Activated naive CD8-positive, alpha-beta T cell treated with anti-CD3 and anti-CD28 coated beads for 36 hours (primary cell): Measurements from ENCODE around the gene PPP2R5C. TPM values are rescaled to one million over a fixed set of nuclear protein-coding genes. Genes with fewer than 3 reads are reported as not detected.

Source experiments
- DNase-seq: peaks from one replicate; pipeline ENCODE4 v3.0.0; 2021
- H3K27ac Mint-ChIP-seq: one replicate; pipeline ENCODE4 v1.8.0; 2022; ENCODE audit warnings: mild to moderate bottlenecking, moderate library complexity, mixed read lengths
- H3K27me3 Mint-ChIP-seq: one replicate; pipeline ENCODE4 v1.8.0; 2022; ENCODE audit warnings: mild to moderate bottlenecking, mixed read lengths
- H3K36me3 Mint-ChIP-seq: one replicate; pipeline ENCODE4 v1.8.0; 2021; ENCODE audit warnings: mild to moderate bottlenecking, mixed read lengths
- H3K4me1 Mint-ChIP-seq: one replicate; pipeline ENCODE4 v1.8.0; 2021; ENCODE audit warnings: mixed read lengths
- H3K4me3 Mint-ChIP-seq: one replicate; pipeline ENCODE4 v1.8.0; 2022; ENCODE audit warnings: mild to moderate bottlenecking, moderate library complexity, mixed read lengths
- H3K9me3 Mint-ChIP-seq: one replicate; pipeline ENCODE4 v1.8.0; 2022; ENCODE audit warnings: mixed read lengths
- total RNA-seq, 2 experiments: library from RNA; stranded (reverse); gene quantifications; one replicate each; pipeline ENCODE4 v1.2.3, GENCODE V29; 2021

The PPP2R5C gene
- total RNA-seq, 2 experiments from 2014 or later, result 209 to 221 TPM

DNA sequence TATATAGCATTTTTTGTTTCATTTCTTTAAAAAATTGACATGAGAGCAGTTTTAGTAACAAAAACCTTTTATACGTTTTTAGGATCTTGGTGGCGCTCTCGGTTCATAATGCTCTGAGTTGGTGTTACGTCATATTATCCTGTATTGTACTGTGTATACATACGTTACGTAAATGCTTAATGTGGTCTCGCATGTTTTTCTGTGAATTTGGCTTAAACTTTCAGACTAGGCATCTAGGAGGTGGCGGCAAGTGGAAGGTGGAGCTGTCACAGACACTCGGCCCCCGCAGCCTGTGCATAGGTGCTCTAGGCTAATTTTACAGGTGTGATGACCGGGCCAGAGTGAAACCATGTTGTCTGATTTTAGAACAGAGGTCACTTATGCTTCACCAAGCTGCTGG lies 60.0 kb downstream of the PPP2R5C start:
- Mint-ChIP-seq H3K9me3 (peaks cover 5% of the 10 kb centered on the region), H3K27me3 (no peaks in the 10 kb centered on the region), H3K4me3 (peak overlapping the region; percentile 49), H3K27ac (peak overlapping the region; percentile 96), H3K4me1 (peaks cover 86% of the 10 kb centered on the region), H3K36me3 (peaks cover 49% of the 10 kb centered on the region)
- peak; percentile 53 for DNase-seq

DNA sequence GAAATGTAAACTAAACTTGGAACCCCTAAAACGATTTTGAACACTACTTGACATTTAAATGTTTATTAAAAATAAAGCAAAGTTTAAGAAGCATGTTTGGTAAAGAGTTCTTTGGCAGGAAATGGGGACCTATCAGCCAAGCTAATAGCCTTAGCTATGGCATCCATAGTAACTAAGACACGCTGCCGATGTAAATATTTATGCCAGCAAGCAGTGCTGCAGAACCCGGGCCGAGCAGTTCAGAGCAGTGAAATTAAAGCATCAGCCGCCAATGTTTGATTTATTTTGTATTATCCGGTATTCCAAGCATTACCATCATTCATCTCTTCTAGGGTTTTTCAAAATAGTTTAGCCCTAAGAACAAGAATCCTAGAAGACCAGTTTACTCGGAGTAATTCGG lies 61.6 kb downstream of the PPP2R5C start:
- Mint-ChIP-seq H3K4me3 (peak overlapping the region; percentile 86), H3K27ac (peak overlapping the region; percentile 96), H3K27me3 (no peaks in the 10 kb centered on the region), H3K36me3 (peaks cover 57% of the 10 kb centered on the region), H3K4me1 (peaks cover 88% of the 10 kb centered on the region), H3K9me3 (peaks cover 5% of the 10 kb centered on the region)
- no peak for DNase-seq

GRCh38 chr14:101823511-101824120 lies 62.1 kb downstream of the PPP2R5C start:
- peaks cover 59% of the 10 kb centered on the region for H3K36me3 Mint-ChIP-seq
- peak overlapping the region; percentile 96 for H3K27ac Mint-ChIP-seq
- no peaks in the 10 kb centered on the region for H3K27me3 Mint-ChIP-seq
- H3K9me3 Mint-ChIP-seq, result peaks cover 5% of the 10 kb centered on the region
- peak; percentile 79 for DNase-seq
- H3K4me3 Mint-ChIP-seq, result peak overlapping the region; percentile 86
- H3K4me1 Mint-ChIP-seq, result peaks cover 86% of the 10 kb centered on the region

- DNase-seq, result no peak
- peak overlapping the region; percentile 96 for H3K27ac Mint-ChIP-seq
Observed at GRCh38 chr14:101824339-101824727, 62.8 kb downstream of the PPP2R5C start.

DNA sequence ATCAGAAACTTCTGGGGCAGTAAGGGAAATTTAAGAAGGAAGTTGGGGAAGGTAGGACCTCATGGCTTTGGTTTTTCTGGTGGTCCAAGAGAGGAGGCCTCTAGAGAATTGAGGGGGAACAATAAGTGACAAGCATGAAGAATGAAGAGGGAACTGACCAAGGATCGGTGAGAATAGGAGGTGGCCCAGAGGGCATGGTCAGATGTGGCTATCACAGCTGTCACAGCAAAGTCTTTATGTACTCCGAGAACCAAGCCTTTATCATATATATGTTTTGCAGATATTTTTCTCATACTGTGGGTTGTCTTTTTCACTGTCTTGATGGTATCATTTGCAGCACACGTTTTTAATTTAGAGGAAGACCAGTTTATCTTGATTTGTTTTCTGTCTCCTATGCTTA lies 64.3 kb downstream of the PPP2R5C start:
- no peak for DNase-seq
- H3K27me3 Mint-ChIP-seq, result no peaks in the 10 kb centered on the region
- peaks cover 49% of the 10 kb centered on the region for H3K36me3 Mint-ChIP-seq
- peak overlapping the region; percentile 96 for H3K27ac Mint-ChIP-seq
- H3K4me1 Mint-ChIP-seq, result peaks cover 84% of the 10 kb centered on the region
- peak overlapping the region; percentile 86 for H3K4me3 Mint-ChIP-seq
- peaks cover 5% of the 10 kb centered on the region for H3K9me3 Mint-ChIP-seq

More at GRCh38 chr14:101824339-101824727, 62.8 kb downstream of the PPP2R5C start:
- Mint-ChIP-seq H3K4me3 (peak overlapping the region; percentile 86), H3K9me3 (peaks cover 5% of the 10 kb centered on the region), H3K4me1 (peaks cover 86% of the 10 kb centered on the region), H3K27me3 (no peaks in the 10 kb centered on the region), H3K36me3 (peaks cover 55% of the 10 kb centered on the region)

GRCh38 chr14:101826351-101826750 lies 64.8 kb downstream of the PPP2R5C start:
- Mint-ChIP-seq H3K27me3 (no peaks in the 10 kb centered on the region), H3K27ac (peak overlapping the region; percentile 96), H3K36me3 (peaks cover 48% of the 10 kb centered on the region), H3K9me3 (peaks cover 5% of the 10 kb centered on the region), H3K4me1 (peaks cover 83% of the 10 kb centered on the region), H3K4me3 (peak overlapping the region; percentile 86)
- no peak for DNase-seq

GRCh38 chr14:101827286-101827685 lies 65.8 kb downstream of the PPP2R5C start:
- Mint-ChIP-seq H3K27me3 (no peaks in the 10 kb centered on the region), H3K4me1 (peaks cover 80% of the 10 kb centered on the region), H3K27ac (peak overlapping the region; percentile 80), H3K9me3 (peaks cover 5% of the 10 kb centered on the region), H3K4me3 (no peak overlapping the region), H3K36me3 (peaks cover 53% of the 10 kb centered on the region)
- DNase-seq, result no peak

DNA sequence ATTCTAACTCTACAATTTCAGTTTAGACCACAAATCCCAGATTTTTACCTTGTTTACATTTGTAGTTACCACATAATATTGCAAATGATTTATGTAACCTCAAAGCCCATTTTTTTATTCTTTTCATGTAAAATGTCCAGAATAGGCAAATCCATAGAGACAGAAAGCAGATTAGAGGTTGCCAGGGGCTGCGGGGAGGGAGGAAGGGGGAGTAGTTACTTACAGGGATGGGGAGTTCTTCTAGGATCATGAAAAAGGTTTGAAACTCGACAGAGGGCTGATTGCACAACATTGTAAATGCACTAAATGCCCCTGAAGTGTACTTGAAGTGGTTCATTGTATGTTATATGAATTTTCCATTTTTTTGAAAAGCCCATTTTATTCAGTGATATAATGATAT lies 66.5 kb downstream of the PPP2R5C start:
- Mint-ChIP-seq H3K27me3 (no peaks in the 10 kb centered on the region), H3K9me3 (peaks cover 5% of the 10 kb centered on the region), H3K27ac (peak overlapping the region; percentile 80), H3K4me3 (no peak overlapping the region), H3K36me3 (peaks cover 56% of the 10 kb centered on the region), H3K4me1 (peaks cover 80% of the 10 kb centered on the region)
- no peak for DNase-seq

GRCh38 chr14:101830271-101830670 lies 68.8 kb downstream of the PPP2R5C start:
- no peak for DNase-seq
- peaks cover 5% of the 10 kb centered on the region for H3K9me3 Mint-ChIP-seq
- H3K4me1 Mint-ChIP-seq, result peaks cover 80% of the 10 kb centered on the region
- no peaks in the 10 kb centered on the region for H3K27me3 Mint-ChIP-seq
- no peak overlapping the region for H3K4me3 Mint-ChIP-seq
- peaks cover 53% of the 10 kb centered on the region for H3K36me3 Mint-ChIP-seq
- peak overlapping the region; percentile 83 for H3K27ac Mint-ChIP-seq

DNA sequence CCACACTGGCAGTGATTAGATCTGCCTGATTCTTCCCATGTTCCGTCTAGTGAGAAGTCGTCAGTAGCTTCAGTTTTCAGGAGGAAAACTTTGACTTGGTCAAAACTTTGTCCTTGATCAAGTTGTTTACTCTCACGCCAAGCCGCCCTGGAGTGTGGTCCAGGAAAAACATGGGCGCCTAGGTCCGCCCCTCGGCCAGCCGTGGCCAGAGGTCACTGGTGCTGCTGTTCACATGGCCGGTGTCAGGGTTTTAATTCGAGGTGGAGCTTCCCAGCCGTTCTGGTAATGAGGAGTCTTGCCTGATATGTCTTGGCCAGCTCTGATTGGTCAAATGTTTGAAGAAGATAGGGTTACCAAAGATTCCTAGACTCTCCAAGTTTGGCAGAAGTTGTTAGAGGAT lies 71.5 kb downstream of the PPP2R5C start:
- peak overlapping the region; percentile 54 for H3K27ac Mint-ChIP-seq
- no peak overlapping the region for H3K4me3 Mint-ChIP-seq
- H3K36me3 Mint-ChIP-seq, result peaks cover 33% of the 10 kb centered on the region
- H3K27me3 Mint-ChIP-seq, result no peaks in the 10 kb centered on the region
- no peaks in the 10 kb centered on the region for H3K9me3 Mint-ChIP-seq
- H3K4me1 Mint-ChIP-seq, result peaks cover 75% of the 10 kb centered on the region
- DNase-seq, result no peak

- DNase-seq, result no peak
- Mint-ChIP-seq H3K36me3 (peaks cover 28% of the 10 kb centered on the region), H3K27me3 (no peaks in the 10 kb centered on the region), H3K4me3 (no peak overlapping the region), H3K27ac (peak overlapping the region; percentile 71), H3K9me3 (no peaks in the 10 kb centered on the region), H3K4me1 (peaks cover 75% of the 10 kb centered on the region)
Observed at GRCh38 chr14:101834397-101834796, 72.9 kb downstream of the PPP2R5C start.

DNA sequence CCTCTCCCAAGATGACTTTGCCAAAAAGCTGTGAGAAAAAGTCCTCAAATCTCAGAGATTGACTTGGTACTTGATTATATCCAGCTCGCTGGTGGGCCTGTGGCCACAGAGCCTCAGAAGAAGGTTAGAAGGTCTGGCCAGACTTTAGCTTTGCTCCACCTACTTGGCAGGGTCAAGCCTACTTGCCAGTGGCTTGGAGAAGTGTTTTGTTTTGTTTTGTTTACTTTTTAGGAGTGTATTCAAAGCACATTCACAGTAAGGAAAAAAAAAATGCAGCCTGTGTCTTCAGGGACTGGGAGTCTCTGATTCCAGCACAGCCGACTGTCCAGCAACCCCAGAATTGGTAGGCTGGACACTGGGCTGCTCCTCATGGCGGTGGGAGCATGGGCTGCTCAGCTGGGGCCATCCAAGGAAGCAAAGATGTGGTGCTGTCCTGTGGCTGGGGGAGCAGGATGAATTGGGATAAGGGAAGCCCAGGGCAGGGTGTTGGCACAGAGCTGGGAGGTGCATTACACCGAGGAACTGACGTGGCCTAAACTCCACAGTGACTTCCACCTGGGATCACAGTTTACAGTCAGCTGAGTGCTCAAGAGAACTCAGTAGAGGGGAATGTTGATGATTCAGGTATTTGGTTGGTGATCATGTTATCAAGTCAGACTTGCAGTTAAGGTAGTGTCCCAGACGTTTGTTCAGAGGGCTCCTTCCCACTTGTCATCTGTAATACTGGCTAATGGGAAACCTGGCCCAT lies 73.5 kb downstream of the PPP2R5C start:
- Mint-ChIP-seq H3K27me3 (no peaks in the 10 kb centered on the region), H3K4me3 (no peak overlapping the region), H3K9me3 (no peaks in the 10 kb centered on the region), H3K36me3 (peaks cover 25% of the 10 kb centered on the region), H3K27ac (peak overlapping the region; percentile 71), H3K4me1 (peaks cover 75% of the 10 kb centered on the region)
- no peak for DNase-seq

GRCh38 chr14:101835566-101835965 lies 74.1 kb downstream of the PPP2R5C start:
- H3K4me1 Mint-ChIP-seq, result peaks cover 76% of the 10 kb centered on the region
- no peaks in the 10 kb centered on the region for H3K27me3 Mint-ChIP-seq
- H3K9me3 Mint-ChIP-seq, result no peaks in the 10 kb centered on the region
- peak overlapping the region; percentile 71 for H3K27ac Mint-ChIP-seq
- H3K36me3 Mint-ChIP-seq, result peaks cover 25% of the 10 kb centered on the region
- H3K4me3 Mint-ChIP-seq, result no peak overlapping the region
- DNase-seq, result no peak

GRCh38 chr14:101836135-101836534 lies 74.6 kb downstream of the PPP2R5C start:
- Mint-ChIP-seq H3K9me3 (no peaks in the 10 kb centered on the region), H3K4me3 (no peak overlapping the region), H3K27ac (peak overlapping the region; percentile 73), H3K4me1 (peaks cover 82% of the 10 kb centered on the region), H3K36me3 (peaks cover 28% of the 10 kb centered on the region), H3K27me3 (no peaks in the 10 kb centered on the region)
- DNase-seq, result no peak

GRCh38 chr14:101838476-101838875 lies 77.0 kb downstream of the PPP2R5C start:
- no peak for DNase-seq
- H3K4me1 Mint-ChIP-seq, result peaks cover 79% of the 10 kb centered on the region
- peaks cover 16% of the 10 kb centered on the region for H3K36me3 Mint-ChIP-seq
- peak overlapping the region; percentile 85 for H3K27ac Mint-ChIP-seq
- H3K9me3 Mint-ChIP-seq, result no peaks in the 10 kb centered on the region
- no peaks in the 10 kb centered on the region for H3K27me3 Mint-ChIP-seq
- no peak overlapping the region for H3K4me3 Mint-ChIP-seq

DNA sequence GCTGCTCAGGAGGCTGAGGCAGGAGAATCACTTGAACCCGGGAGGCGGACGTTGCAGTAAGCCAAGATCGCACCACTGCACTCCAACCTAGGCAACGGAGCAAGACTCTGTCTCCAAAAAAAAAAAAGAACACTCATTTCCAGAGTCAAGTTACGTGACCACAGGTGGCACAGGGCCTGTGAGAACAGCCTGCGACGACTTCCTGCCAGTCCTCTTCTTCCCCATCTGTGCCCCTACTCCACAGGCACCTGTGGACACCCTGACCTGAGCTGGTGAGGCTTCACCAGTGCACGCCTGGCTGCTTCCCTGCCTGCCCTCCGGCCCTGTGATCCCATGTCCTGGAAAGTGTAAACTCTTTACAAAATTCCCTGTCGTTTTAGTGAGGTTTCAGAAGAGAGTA lies 77.7 kb downstream of the PPP2R5C start:
- peak; percentile 53 for DNase-seq
- no peaks in the 10 kb centered on the region for H3K27me3 Mint-ChIP-seq
- H3K9me3 Mint-ChIP-seq, result no peaks in the 10 kb centered on the region
- H3K4me3 Mint-ChIP-seq, result no peak overlapping the region
- H3K4me1 Mint-ChIP-seq, result peaks cover 81% of the 10 kb centered on the region
- H3K27ac Mint-ChIP-seq, result peak overlapping the region; percentile 85
- peaks cover 21% of the 10 kb centered on the region for H3K36me3 Mint-ChIP-seq
